Ovary (tissue), 9 donors: Measurements from ENCODE around the gene ICE2. TPM values are rescaled to one million over a fixed set of nuclear protein-coding genes. Genes with fewer than 3 reads are reported as not detected.

Experiments used
- DNase-seq, 5 donors: peaks; one replicate each; pipeline ENCODE4 v3.0.0-alpha.2; 2019 to 2020
- H3K27ac ChIP-seq, 2 donors: fragments of 200-600 bp; one replicate each; pipeline versions ENCODE4 v1.5.1 to v1.8.0; 2019 to 2022
- H3K27me3 ChIP-seq: fragments of 200-600 bp; one replicate; pipeline ENCODE4 v1.8.0; 2022
- H3K36me3 ChIP-seq: fragments of 200-600 bp; sonication (generic); one replicate; pipeline ENCODE4 v1.5.1; 2019
- H3K4me1 ChIP-seq: one replicate; pipeline ENCODE4 v1.8.1; 2013; ENCODE audit warnings: mild to moderate bottlenecking, moderate library complexity; ENCODE audit not compliant: insufficient read depth
- H3K4me3 ChIP-seq: fragments of 200-600 bp; sonication (generic); one replicate; pipeline ENCODE4 v1.5.1; 2017
- H3K9me3 ChIP-seq, 2 donors: fragments of 200-600 bp in 1 of 2; sonication (generic) in 1 of 2; one replicate each; pipeline versions ENCODE4 v1.5.1 to v1.8.1; 2013 to 2019; ENCODE audit warnings: mild to moderate bottlenecking in 1 of 2, moderate library complexity in 1 of 2
- CTCF ChIP-seq, 3 donors: fragments of 450-650 bp in 2 of 3; fragments of 200-600 bp in 1 of 3; IDR thresholded peaks; one replicate each; pipeline versions ENCODE4 v1.5.1 to v1.8.0; 2016 to 2022; ENCODE audit warnings: antibody characterized with exemption in 3 of 3, mild to moderate bottlenecking in 1 of 3
- EP300 ChIP-seq: sonication (generic); formaldehyde crosslinking; IDR thresholded peaks from one replicate; pipeline ENCODE4 v1.6.1; 2017; ENCODE audit warnings: antibody characterized with exemption
- POLR2A ChIP-seq: fragments of 450-650 bp; IDR thresholded peaks from one replicate; pipeline ENCODE4 v1.6.1; 2017; ENCODE audit warnings: antibody characterized with exemption, mild to moderate bottlenecking, moderate library complexity
- WGBS, 3 donors: extraction: QIAGEN DNeasy Blood & Tissue Kit in 1 of 3; methylation state at CpG; one replicate each; pipeline versions ENCODE4 v1.1.5 to v1.1.7; 2013 to 2017; 5-methylcytosine and 5-hydroxymethylcytosine counted together
- intact Hi-C, 4 donors: fragments of 100-400 bp; cut with DNase I; formaldehyde crosslinking; loops; one replicate each; pipeline versions ENCODE4 v1.11.0 to v1.15.1; 2022 to 2023
- polyA plus RNA-seq, 2 donors: library from polyadenylated mRNA; stranded (reverse); fragments of 200-250 nt in 1 of 2; fragments of 350-450 nt in 1 of 2; fragmentation: Illumina TruSeq in 1 of 2; extraction: RNeasy Lipid Tissue Mini Kit (QIAGEN cat#74804) in 1 of 2; gene quantifications; one replicate each; pipeline ENCODE4 v1.2.3, GENCODE V29; 2013 to 2014
- total RNA-seq, 7 donors: library from RNA; depleted of rRNA in 2 of 7; stranded (reverse); fragments of >200 nt in 2 of 7; fragmentation: NEBNext Ultra II Directional in 3 of 7; extraction: Animal tissue kit (Norgen Biotek cat#: 25700) in 3 of 7; gene quantifications; one replicate each; pipeline versions ENCODE4 v1.1.0 to v1.2.4, GENCODE V29; 2016 to 2023
- donor health status: DM: no; HTN: no; CAD: no; lungs with moderate emphysema.
- donor health status: DM: no; HTN: no; CAD: no.
- donor health status: Bipolar disorder and iron deficiency.
- donor health status: DM: yes; HTN: yes; CAD: no.
- donor health status: DM: no; HTN: no; CAD: no.
- donor health status: DM: yes; HTN: yes; CAD: no.

ICE2 gene
- total and polyA plus RNA-seq, 9 donors: 16.4 to 72.0 (median 53.0) TPM

- Histone ChIP-seq H3K4me3 (no peak overlapping the region), H3K4me1 (no peaks in the 10 kb centered on the region), H3K36me3 (no peaks in the 10 kb centered on the region), H3K27ac (no peak overlapping the region), H3K27me3 (no peaks in the 10 kb centered on the region), H3K9me3 (no peaks in the 10 kb centered on the region)
- intact Hi-C loops: no loop called here
- DNase-seq: no peak
- 84 to 91% (median 87%) methylated on average over 4 of the region's 4 CpGs for WGBS, 3 donors
- TF ChIP-seq CTCF (IDR thresholded peaks at IDR 0.05): no peak
- TF ChIP-seq POLR2A: no peak
- TF ChIP-seq EP300: no peak
Measured at GRCh38 chr15:60460931-60461330, 18.0 kb downstream of the ICE2 start.

GRCh38 chr15:60458721-60459120, 20.2 kb downstream of the ICE2 start:
- no peak overlapping the region for H3K27ac ChIP-seq
- H3K9me3 ChIP-seq: no peaks in the 10 kb centered on the region
- H3K4me3 ChIP-seq: no peak overlapping the region
- 88 to 91% (median 90%) methylated on average over 6 of the region's 6 CpGs for whole genome bisulfite sequencing, 3 donors
- H3K27me3 ChIP-seq: no peaks in the 10 kb centered on the region
- no peak for DNase-seq
- H3K36me3 ChIP-seq: no peaks in the 10 kb centered on the region
- TF ChIP-seq EP300: no peak
- TF ChIP-seq POLR2A: no peak
- TF ChIP-seq CTCF (IDR thresholded peaks at IDR 0.05): no peak
- H3K4me1 ChIP-seq: no peaks in the 10 kb centered on the region
- intact Hi-C loops: no loop called here

DNA sequence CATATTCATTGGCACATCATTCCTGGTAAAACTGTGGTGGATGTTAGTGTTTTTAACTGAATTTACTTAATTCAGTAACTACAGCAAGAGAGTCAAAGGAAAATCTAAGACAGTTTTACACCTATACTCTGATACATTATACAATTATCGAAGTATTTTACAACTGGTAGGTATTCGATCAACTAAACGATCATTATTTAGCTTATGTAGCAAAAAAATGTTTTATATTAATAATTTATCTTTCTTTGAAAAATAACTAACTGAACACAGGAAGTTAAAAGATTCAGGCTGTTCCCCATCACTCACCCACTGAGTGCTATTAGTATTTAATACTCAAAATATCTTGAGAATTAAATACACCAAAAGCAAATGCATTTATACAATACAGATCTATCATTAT, 21.0 kb downstream of the ICE2 start:
- no peaks in the 10 kb centered on the region for H3K4me1 ChIP-seq
- intact Hi-C loops: no loop called here
- no peak overlapping the region for H3K27ac ChIP-seq
- WGBS, 3 donors: 87 to 89% (median 89%) methylated on average over 3 of the region's 3 CpGs
- no peaks in the 10 kb centered on the region for H3K36me3 ChIP-seq
- H3K27me3 ChIP-seq: no peaks in the 10 kb centered on the region
- TF ChIP-seq POLR2A (no peak), EP300 (no peak), CTCF (IDR thresholded peaks at IDR 0.05) (no peak)
- no peak overlapping the region for H3K4me3 ChIP-seq
- H3K9me3 ChIP-seq: no peaks in the 10 kb centered on the region
- no peak for DNase-seq

- Histone ChIP-seq H3K4me1 (no peaks in the 10 kb centered on the region), H3K27me3 (no peaks in the 10 kb centered on the region), H3K9me3 (no peaks in the 10 kb centered on the region), H3K36me3 (no peaks in the 10 kb centered on the region), H3K27ac (no peak overlapping the region), H3K4me3 (no peak overlapping the region)
- TF ChIP-seq EP300 (no peak), CTCF (IDR thresholded peaks at IDR 0.05) (no peak), POLR2A (no peak)
- WGBS, 3 donors: 79 to 92% (median 82%) methylated on average over 2 of the region's 2 CpGs
- intact Hi-C loops: no loop called here
- no peak for DNase-seq
Measured at GRCh38 chr15:60454824-60455223, 24.1 kb downstream of the ICE2 start.
